Endothelial cell of umbilical vein (primary cell): ENCODE data around the gene CYBRD1.

Experiments used
- CTCF ChIP-seq, 2 donors: IDR thresholded peaks; 1 replicate in 1 of 2; 2 replicates in 1 of 2; pipeline ENCODE4 v1.5.1; 2011; ENCODE audit warnings: low read length in 2 of 2, mild to moderate bottlenecking in 2 of 2, moderate library complexity in 2 of 2, control low read depth in 1 of 2, inconsistent platforms in 1 of 2, low read depth in 1 of 2; ENCODE audit not compliant: insufficient read depth in 1 of 2; ENCODE audit errors: extremely low read depth in 1 of 2
- EZH2 ChIP-seq: IDR thresholded peaks from 2 replicates; pipeline ENCODE4 v1.6.1; 2012; ENCODE audit warnings: borderline replicate concordance, low read depth, mild to moderate bottlenecking, moderate library complexity, low read length, inconsistent platforms; ENCODE audit not compliant: severe bottlenecking
- FOS ChIP-seq: IDR thresholded peaks from 2 replicates; pipeline ENCODE4 v1.6.1; 2011; ENCODE audit warnings: mild to moderate bottlenecking, low read length, moderate library complexity, borderline replicate concordance; ENCODE audit not compliant: insufficient read depth
- JUN ChIP-seq: IDR thresholded peaks from 2 replicates; pipeline ENCODE4 v1.6.1; 2011; ENCODE audit warnings: borderline replicate concordance, low read depth; ENCODE audit not compliant: insufficient read length, insufficient read depth
- POLR2A ChIP-seq: IDR thresholded peaks from 2 replicates; pipeline ENCODE4 v1.6.1; 2012; ENCODE audit warnings: low read depth, mild to moderate bottlenecking, control low read depth, low read length
- POLR2AphosphoS5 ChIP-seq: IDR thresholded peaks from 2 replicates; pipeline ENCODE4 v1.6.1; 2012; ENCODE audit warnings: low read depth, mild to moderate bottlenecking, control low read depth, low read length, moderate library complexity; ENCODE audit not compliant: insufficient read depth

GRCh38 chr2:171578127-171578803 is 56.0 kb downstream of the CYBRD1 start:
- no peak for TF ChIP-seq CTCF (IDR thresholded peaks at IDR 0.05; ENCODE audit: extremely low read depth in 1 of 2, insufficient read depth in 1 of 2, low read depth in 1 of 2, low read length in 2 of 2)
- TF ChIP-seq EZH2, result no peak
- TF ChIP-seq POLR2A, result no peak
- no peak for TF ChIP-seq POLR2AphosphoS5
- no peak for TF ChIP-seq JUN
- TF ChIP-seq FOS, result no peak
